C4-2B (cell line): ENCODE data around the gene THOC6.
"Not testable (repeated sequence)": the region's sequence is repeated elsewhere in the genome, so short reads cannot be mapped to it uniquely, and the experiment has no call there.

Source experiments
- ZFX ChIP-seq: fragments of 450-650 bp; IDR thresholded peaks from 2 replicates; pipeline ENCODE4 v1.6.1; 2017
- TF ChIP-seq, protein P1 (sequence below): fragments of 450-650 bp; conservative IDR thresholded peaks from 2 replicates; pipeline ENCODE4 v1.5.1; 2017; ENCODE audit warnings: mild to moderate bottlenecking

DNA sequence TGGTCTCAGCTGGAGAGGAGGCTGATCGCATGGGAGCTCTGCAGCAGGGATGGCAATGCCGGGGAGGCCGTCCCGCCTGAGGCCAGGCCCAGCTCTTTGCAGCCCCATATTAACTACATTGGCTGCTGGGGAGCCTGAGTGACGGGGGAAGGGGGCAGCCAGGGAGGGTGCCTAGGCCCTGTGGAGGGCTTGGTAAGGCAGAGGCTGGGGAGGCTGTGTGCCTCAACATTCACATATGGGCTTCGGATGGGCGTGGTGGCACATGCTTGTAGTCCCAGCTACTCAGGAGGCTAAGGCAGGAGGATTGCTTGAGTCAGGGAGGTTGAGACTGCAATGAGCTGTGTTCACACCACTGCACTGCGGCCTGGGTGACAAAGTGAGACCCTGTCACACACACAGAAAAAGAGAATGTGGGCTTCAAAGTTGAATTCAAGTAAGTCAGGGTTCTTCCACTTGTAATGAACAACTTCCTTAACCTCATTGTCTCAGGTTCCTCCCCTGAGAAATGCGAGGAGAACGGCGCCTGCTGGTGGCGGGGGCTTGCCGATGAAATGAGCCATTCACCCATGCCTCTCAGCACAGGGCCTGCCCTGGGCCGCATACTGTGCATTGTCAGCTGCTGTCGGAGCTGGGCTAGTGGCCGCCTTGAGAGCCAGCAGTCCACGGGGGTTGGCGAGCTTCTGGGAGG is 48.9 kb downstream of the THOC6 start:
- TF ChIP-seq, protein P1, sequence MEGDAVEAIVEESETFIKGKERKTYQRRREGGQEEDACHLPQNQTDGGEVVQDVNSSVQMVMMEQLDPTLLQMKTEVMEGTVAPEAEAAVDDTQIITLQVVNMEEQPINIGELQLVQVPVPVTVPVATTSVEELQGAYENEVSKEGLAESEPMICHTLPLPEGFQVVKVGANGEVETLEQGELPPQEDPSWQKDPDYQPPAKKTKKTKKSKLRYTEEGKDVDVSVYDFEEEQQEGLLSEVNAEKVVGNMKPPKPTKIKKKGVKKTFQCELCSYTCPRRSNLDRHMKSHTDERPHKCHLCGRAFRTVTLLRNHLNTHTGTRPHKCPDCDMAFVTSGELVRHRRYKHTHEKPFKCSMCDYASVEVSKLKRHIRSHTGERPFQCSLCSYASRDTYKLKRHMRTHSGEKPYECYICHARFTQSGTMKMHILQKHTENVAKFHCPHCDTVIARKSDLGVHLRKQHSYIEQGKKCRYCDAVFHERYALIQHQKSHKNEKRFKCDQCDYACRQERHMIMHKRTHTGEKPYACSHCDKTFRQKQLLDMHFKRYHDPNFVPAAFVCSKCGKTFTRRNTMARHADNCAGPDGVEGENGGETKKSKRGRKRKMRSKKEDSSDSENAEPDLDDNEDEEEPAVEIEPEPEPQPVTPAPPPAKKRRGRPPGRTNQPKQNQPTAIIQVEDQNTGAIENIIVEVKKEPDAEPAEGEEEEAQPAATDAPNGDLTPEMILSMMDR: not testable (repeated sequence)
- TF ChIP-seq ZFX: not testable (repeated sequence)
